ENCODE measurements around the gene TBL1X. TPM values are rescaled to one million over a fixed set of nuclear protein-coding genes. Genes with fewer than 3 reads are reported as not detected.

TBL1X gene
- total and polyA plus RNA-seq, 2 of the 8 experiments (the other 6 are each of a cell fraction or from before 2014, with no cell fraction given): 13.3 to 25.6 TPM

- Histone ChIP-seq H3K79me1 (ENCODE audit: low read depth, low read length) (no peaks in the 10 kb centered on the region; the same call in 1 of the 2 replicates), H4K5ac (ENCODE audit: insufficient read length, low read depth, low read length) (no peak overlapping the region), H3K27ac (ENCODE audit: low read depth, low read length) (no peak overlapping the region), H3K56ac (replicated peaks; ENCODE audit: insufficient read length, low read depth, low read length) (no peak overlapping the region), H3K79me2 (ENCODE audit: control insufficient read depth in 1 of 2, insufficient read depth in 2 of 2, low read length in 2 of 2) (peaks cover 0 to 38% of the 10 kb centered on the region in 2 experiments; a peak in 3 of 4 replicates), H2BK120ac (replicated peaks; ENCODE audit: low read depth, low read length) (no peak overlapping the region), H3K4me1 (replicated peaks in 1 of 4; ENCODE audit: control insufficient read depth in 3 of 4, insufficient read depth in 4 of 4, low read length in 3 of 4) (peaks cover 0 to 18% (median 4%) of the 10 kb centered on the region in 4 experiments; a peak in 3 of 7 replicates), H3K36me3 (ENCODE audit: control insufficient read depth in 2 of 4, insufficient read depth in 4 of 4, low read length in 3 of 4) (no peaks in the 10 kb centered on the region), H3K4me2 (ENCODE audit: insufficient read depth in 1 of 2, low read depth in 2 of 2, low read length in 2 of 2) (no peak overlapping the region), H3K23ac (ENCODE audit: insufficient read length) (no peak overlapping the region), H4K20me1 (replicated peaks in 1 of 2; ENCODE audit: control insufficient read depth in 1 of 2, insufficient read depth in 2 of 2, low read length in 2 of 2) (peaks cover 0 to 2% of the 10 kb centered on the region in 2 experiments), H3K27me3 (replicated peaks in 1 of 4; ENCODE audit: control insufficient read depth in 3 of 4, extremely low read depth in 1 of 4, insufficient read depth in 3 of 4, low read length in 3 of 4) (no peaks in the 10 kb centered on the region), H4K91ac (replicated peaks; ENCODE audit: insufficient read length, low read length) (no peak overlapping the region), H3K9ac (replicated peaks in 1 of 4; ENCODE audit: extremely low read depth in 1 of 4, low read depth in 3 of 4, low read length in 3 of 4) (no peak overlapping the region), H3K4me3 (ENCODE audit: extremely low read depth in 1 of 4, insufficient read depth in 2 of 4, low read depth in 3 of 4, low read length in 4 of 4) (no peak overlapping the region), H2BK12ac (ENCODE audit: low read depth, low read length) (no peak overlapping the region), H3K18ac (ENCODE audit: extremely low read depth, low read length) (no peak overlapping the region), H3K23me2 (ENCODE audit: low read depth, low read length) (no peaks in the 10 kb centered on the region), H3K4ac (replicated peaks; ENCODE audit: insufficient read length, low read depth, low read length) (no peak overlapping the region), H2AFZ (ENCODE audit: low read length) (no peak overlapping the region), H4K8ac (ENCODE audit: extremely low read depth, insufficient read depth, low read length) (no peak overlapping the region), H2BK15ac (ENCODE audit: low read length) (no peak overlapping the region), H3K14ac (ENCODE audit: insufficient read length) (no peak overlapping the region), H2BK5ac (ENCODE audit: low read depth, low read length) (no peak overlapping the region), H2BK20ac (ENCODE audit: low read length) (no peak overlapping the region), H2AK5ac (ENCODE audit: low read depth, low read length) (no peak overlapping the region), H3K9me3 (ENCODE audit: insufficient read depth in 2 of 2, low read depth in 1 of 2, low read length in 1 of 2) (no peaks in the 10 kb centered on the region)
- CTCF ChIA-PET (ENCODE audit: partially characterized antibody): interaction anchor here (0.6 to 1.4 kb wide), 4 partner anchors 39 to 221 kb away, joined by 3 to 4 read pairs (median 3); no protein-coding TSS in a partner anchor
- 52% methylated on average over 3 of the region's 3 CpGs; no CpG with 5 or more reads in 1 of the 2 experiments for WGBS, 2 experiments (ENCODE audit: extremely low coverage in 1 of 2, insufficient coverage in 1 of 2, insufficient read length in 1 of 2, insufficient replicate concordance in 2 of 2, low coverage in 1 of 2, low lambda C conversion rate in 2 of 2, missing lambda C conversion rate in 1 of 2)
- no peak for TF ChIP-seq E2F6 (IDR thresholded peaks at IDR 0.05)
- no peak for TF ChIP-seq RXRA (IDR thresholded peaks at IDR 0.05; ENCODE audit: insufficient read depth, low read depth, low read length)
- no peak for TF ChIP-seq CBX5 (IDR thresholded peaks at IDR 0.05; ENCODE audit: low read depth, low read length)
- TF ChIP-seq JUND (IDR thresholded peaks at IDR 0.05; ENCODE audit: low read length): no peak
- no peak for TF ChIP-seq ATF2 (IDR thresholded peaks at IDR 0.05; ENCODE audit: low read length)
- no peak for TF ChIP-seq RAD21 (IDR thresholded peaks at IDR 0.05 in 1 of 2, conservative IDR thresholded peaks at IDR 0.05 in 1 of 2; ENCODE audit: low read depth in 2 of 2, low read length in 2 of 2)
- TF ChIP-seq POLR2A (IDR thresholded peaks at IDR 0.05; ENCODE audit: control extremely low read depth in 1 of 2, low read depth in 2 of 2, low read length in 2 of 2): no peak
- DNase-seq (ENCODE audit: low read depth in 1 of 2, low spot score in 2 of 2) (no peak), FAIRE-seq (no peak)
- POLR2A ChIA-PET (ENCODE audit: partially characterized antibody): no interaction called here
Observed at GRCh38 chrX:9534686-9535085, 69.8 kb downstream of the TBL1X start.

Data from H1 (cell line).